NOMO-1 (cell line): ENCODE measurements around the gene PRKCZ.

Experiments used
- DNase-seq, 2 experiments: peaks; one replicate each; lab custom pipeline; 2025; ENCODE audit not compliant: unreplicated experiment in 2 of 2; lab: John Stamatoyannopoulos, UW

PRKCZ gene

DNA sequence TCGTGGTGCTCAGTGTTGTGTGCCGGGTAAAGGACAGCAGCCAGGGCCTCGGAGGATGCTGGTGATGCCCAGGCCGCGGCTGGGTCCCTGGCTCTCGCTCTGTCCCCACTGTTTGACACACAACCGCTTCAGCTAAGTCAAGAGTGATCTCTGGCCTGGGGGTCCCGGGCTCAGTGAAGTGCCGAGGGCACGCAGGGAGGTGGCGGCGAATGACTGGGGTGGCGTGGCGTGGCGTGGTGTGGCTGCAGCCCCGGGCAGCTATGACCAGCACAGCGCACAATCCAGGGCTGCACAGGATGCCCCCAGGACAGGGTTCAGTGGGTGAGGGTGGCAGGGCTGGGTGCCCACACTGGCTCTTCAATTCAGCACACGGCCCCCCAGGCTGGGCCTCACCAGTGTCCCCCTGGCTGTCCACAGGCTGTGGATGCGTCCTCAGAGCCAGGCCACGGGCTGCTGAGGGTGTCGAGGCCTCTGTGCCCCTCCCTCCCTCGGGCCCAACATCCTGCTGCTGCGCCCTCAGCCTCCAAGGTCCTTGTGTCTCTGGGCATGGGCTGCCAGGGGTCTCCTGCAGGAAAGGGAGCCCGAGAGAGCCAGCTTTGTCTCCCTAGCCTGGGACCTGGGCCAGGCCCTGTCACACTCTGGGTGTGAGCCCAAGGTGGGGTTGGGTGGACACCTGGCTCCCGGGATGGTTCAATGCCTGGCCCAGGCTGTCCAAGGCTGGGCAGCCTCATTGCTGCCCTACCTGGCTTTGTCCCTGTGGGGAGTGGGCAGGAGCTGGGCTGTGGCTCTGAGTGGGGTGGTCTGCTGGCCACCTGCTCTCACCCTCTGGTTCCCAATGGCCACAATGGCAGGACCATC lies 165.9 kb downstream of the PRKCZ start:
- no peak for DNase-seq

DNA sequence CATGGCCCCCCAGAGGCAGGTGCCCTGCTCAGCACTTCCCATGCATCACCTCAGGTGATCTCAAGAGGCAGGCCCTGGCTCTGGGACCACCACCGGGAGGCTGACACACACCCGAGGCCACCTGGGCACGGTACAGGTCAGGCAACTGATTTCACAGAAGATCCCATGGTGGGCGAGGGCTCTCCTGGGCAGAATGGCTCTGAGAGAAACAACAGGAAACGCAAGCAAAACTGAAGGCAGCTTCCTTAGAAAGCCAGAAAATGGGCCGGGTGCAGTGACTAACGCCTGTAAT lies 166.5 kb downstream of the PRKCZ start:
- DNase-seq = no peak

DNA sequence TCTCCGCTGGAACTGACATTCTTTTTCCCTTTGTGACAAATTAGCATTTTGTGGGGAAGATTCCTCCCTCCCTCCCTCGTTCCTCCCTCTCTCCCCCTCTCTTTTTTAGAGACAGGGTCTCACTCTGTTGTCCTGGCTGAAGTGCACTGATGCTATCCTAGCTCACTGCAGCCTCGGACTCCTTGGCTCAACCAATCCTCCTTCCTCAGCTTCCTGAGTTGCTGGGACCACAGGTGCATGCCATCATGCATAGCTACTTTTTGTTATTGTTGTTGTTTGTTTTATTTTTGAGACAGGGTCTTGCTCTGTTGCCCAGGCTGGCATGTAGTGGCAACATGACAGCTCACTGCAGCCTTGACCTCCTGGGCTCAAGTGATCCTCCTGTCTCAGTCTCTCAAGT lies 171.1 kb downstream of the PRKCZ start:
- no peak for DNase-seq

DNA sequence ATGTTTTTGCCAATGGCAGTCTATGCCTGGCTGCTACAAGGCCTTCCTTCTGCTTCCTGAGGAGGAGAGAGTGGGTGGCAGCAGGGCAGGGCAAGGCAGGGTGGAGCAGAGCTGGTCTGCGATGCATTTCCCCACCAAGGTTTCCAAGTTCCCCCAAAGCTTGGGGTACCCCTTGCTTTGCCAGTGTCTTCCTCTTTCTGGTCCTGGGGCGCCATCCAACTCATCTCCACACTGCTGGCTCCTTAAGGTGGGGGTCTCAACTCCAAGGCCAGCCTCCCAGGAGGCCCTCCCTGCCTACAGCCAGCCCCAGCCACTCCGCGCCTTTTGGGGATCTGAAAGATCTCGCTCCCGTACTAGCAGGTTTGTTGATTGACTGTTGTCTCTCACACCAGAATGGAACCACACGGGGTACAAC lies 174.0 kb downstream of the PRKCZ start:
- DNase-seq = no peak

DNA sequence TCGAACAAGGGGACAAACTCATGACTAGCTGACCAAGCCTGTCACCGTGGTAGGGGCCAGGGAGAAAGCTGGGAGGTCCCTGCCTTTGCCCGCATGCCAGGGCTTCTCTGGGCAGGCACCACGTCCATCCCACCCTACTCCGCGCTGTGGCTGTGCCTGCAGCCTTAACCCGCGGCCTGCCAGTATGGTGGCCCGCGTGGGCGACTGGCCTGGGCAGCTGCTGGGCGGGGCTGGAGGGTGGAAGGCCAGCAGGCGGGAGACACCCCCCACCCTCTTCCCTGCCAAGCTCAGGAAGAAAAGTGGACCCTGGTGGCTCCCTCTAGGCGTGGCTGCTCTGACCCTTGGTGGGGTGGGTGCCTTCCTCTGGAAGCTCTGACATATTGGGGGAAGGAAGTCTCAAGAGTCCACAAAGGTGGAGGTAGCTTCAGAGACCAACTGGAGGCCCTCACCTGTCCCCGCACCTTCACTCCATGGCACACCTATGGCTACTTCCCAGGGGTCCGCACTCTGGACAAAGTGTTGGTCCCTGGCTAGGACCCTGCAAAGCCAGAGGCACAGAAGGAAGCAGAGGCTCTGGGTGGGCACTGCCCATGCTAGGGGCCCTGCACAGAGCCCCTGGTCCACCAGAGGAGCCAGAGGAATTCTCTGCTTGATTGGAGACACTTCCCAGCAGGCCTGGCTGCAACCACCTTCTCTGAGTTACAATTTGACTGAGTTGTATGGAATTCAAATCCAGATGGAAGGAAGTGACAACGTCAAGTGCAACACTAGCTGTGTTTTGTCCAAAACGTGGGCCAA lies 174.6 kb downstream of the PRKCZ start:
- DNase-seq = no peak

DNA sequence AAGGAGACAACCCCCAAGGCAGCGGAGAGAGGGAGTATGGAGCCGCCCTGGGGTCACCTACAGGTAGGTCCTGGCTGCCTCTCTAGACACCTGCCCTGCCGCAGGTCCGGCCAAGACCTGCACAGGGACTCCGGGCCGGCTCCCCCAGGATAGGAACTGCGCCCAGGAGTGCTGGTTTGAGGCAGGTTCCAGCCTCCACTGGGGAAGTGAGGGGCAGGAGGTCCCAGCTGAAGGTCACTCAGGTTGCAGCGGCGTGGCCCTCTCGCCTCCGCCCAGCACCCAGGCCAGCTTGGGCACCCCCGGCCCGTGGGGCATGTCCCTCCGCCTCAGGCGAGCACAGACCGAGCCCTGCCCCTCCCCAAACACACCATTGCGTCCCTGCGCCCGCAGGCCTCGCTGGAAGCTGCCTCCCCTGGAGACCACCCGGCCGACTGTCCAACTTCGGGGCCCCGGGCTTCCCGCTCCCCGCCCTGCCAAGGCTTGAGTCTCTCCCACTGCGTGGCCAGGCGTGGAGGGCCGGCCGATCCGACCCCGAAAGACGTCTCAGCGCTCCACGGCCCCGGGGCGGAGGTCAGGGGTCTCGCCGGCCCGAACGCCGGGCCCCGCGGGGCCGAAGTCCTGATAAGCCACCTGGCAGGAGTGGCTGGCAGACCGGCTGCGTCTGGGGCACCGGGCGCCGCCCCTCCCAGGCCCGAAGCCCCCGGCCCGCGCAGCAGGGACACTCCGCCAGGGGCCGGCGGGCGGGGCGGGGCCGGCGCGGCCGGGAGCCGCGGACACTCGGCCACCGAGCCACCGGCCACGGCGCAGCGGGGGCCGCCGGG lies 176.5 kb downstream of the PRKCZ start:
- DNase-seq = no peak

DNA sequence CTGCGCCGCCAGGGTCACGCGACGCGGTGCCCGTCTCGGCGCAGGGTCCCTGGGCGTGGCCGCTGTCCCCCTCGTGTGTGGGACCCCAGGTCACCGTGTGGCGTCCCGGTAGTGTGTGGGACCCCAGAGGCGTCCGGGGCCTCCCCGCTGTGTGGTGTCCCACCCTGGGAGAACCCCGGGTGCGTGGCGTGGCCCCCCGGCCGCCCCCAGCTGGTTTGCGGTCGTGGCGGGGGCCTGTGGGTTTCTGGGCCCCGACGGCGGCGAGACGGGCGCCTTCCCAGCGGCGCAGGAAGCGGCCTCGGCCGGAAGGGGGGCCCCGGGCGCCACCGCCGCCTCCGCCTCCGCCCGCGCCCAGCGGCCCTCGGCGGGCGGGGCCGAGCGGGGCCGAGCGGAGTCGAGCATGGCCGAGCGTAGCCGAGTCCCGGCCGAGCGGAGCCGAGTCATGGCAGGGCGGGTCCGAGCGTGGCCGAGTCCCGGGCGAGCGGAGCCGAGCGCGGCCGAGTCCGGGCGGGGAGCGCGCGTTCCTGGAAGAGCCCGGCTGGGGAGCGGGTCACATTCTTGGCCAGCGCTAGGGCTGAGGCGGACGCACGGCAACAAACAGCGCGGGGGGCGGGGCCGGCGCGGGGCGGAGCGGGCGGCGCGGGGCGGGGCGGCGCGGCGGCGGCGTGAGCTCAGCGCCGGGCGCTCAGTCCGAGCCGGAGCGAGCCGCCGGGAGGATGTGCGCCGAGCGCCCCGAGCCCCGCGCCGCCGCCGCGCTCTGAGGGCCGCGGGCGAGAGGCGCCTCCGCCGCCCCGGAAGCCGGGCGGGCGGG lies 177.3 kb downstream of the PRKCZ start:
- peak; percentile 92 to 97 for DNase-seq

DNA sequence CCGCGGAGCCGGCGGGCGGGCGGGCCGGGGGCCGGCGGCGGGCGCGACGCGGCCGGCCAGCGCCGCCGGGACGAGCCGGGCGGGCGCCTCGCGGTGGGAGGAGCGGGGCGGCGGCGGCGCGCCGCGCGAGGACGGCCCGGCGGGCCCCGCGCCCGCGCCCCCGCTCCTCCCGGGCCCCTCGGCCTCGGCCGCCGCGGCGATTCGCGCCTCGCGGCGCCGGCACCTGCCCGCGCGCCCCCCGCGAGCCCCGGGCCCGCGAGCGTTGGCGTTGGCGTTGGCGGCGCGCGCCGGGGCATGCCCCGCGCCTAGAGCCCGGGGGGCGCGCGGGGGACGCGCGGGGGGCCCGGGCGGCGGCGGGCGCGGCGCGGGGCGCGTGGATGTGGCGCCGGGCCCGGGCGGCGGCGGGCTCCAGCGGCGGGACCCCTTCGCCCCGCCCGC lies 178.0 kb downstream of the PRKCZ start, which contains the start of gene SKI:
TSS of gene SKI (plus strand) at position 163 of the 438 bp plus-strand sequence. CDS start 448 bp downstream, outside the sequence.
- no peak for DNase-seq

DNA sequence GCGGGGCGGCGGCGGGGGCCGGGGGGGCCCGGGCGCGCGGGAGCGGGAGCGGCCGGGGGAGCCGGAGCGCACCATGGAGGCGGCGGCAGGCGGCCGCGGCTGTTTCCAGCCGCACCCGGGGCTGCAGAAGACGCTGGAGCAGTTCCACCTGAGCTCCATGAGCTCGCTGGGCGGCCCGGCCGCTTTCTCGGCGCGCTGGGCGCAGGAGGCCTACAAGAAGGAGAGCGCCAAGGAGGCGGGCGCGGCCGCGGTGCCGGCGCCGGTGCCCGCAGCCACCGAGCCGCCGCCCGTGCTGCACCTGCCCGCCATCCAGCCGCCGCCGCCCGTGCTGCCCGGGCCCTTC lies 178.5 kb downstream of the PRKCZ start:
- DNase-seq = no peak

DNA sequence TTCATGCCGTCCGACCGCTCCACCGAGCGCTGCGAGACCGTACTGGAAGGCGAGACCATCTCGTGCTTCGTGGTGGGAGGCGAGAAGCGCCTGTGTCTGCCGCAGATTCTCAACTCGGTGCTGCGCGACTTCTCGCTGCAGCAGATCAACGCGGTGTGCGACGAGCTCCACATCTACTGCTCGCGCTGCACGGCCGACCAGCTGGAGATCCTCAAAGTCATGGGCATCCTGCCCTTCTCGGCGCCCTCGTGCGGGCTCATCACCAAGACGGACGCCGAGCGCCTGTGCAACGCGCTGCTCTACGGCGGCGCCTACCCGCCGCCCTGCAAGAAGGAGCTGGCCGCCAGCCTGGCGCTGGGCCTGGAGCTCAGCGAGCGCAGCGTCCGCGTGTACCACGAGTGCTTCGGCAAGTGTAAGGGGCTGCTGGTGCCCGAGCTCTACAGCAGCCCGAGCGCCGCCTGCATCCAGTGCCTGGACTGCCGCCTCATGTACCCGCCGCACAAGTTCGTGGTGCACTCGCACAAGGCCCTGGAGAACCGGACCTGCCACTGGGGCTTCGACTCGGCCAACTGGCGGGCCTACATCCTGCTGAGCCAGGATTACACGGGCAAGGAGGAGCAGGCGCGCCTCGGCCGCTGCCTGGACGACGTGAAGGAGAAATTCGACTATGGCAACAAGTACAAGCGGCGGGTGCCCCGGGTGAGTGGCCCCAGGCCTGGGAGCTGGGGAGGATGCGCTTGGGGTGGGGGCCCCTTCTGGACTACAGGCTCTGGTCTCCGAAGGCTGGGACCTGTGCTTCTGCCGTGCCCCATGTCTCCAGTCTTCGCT lies 179.0 kb downstream of the PRKCZ start:
- peak; percentile 52 to 59 for DNase-seq

DNA sequence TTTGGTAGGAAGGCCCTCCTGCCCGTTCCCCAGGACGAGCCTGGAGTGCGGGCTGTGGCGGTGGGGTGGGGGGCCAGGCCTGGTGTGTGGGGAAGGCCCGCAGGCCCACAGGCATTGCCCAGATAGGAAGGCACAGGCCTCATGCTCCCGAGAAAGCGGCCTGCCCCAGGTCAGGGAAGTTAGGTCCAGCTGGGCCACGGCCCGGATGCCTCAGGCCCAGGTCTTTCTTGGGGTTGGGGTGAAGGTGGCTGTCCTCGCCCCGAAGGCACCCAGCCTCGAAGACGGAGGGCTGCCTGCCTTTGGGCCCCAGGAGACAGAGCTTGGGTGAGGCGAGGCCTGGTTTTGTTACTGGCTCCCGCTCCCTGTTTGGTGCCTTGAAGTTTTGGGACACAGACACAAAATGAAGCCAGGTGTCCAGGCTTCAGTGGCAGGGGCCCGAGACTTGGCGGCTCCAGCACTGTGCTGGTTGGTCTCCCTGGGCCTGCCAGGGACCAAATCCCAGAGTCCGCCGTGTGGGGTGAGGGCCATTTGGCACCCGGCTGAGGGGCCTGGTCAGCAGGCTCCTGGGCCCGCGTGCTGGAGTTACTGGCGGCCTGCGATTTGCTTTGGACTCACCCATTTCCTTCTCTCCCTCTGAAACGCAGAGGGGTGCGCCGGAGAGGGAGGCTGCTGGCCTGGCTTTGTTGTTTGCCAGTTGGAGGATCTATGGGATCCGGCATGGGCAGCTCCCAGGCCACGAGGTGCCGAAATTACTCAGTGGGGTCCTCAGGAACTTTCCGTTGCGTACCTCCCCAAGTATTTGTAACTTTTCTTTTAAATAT lies 179.9 kb downstream of the PRKCZ start:
- no peak for DNase-seq

DNA sequence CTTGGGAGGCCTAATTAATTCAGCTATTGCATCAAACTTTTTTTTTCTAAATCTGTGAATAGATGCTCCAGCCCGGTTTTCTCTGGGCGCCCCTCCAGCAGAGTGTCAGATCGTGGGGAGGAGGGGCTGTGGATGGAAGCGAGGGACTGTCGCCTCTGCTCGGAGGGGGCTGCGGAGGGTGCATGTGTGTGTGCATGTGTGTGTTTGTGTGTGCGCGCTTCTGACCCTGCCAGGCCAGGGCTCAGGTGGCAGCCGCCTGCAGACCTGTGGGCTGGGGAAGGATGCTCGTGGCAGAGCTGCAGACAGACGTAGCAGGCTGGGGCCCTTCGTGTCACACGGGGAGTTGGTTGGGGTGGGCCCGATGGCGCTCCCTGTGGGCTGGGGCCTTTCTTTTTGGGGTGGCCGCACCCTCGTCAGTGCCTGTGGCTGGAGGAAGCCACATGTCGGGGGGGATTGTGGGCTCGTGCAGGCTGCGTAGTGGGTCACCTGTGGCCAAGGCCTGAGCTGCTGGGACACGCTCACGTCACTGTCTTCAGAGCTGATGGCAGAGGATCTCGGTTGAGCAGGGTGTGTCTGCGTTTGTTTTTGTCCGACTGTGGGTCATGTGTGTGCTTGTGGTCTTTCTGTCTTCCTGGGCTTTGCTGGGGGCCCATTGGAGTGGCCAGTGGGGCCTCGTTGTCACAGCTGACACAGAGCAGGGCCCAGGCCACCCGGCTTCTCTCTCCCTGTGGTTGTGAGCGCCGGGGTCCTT lies 180.7 kb downstream of the PRKCZ start:
- no peak for DNase-seq

DNA sequence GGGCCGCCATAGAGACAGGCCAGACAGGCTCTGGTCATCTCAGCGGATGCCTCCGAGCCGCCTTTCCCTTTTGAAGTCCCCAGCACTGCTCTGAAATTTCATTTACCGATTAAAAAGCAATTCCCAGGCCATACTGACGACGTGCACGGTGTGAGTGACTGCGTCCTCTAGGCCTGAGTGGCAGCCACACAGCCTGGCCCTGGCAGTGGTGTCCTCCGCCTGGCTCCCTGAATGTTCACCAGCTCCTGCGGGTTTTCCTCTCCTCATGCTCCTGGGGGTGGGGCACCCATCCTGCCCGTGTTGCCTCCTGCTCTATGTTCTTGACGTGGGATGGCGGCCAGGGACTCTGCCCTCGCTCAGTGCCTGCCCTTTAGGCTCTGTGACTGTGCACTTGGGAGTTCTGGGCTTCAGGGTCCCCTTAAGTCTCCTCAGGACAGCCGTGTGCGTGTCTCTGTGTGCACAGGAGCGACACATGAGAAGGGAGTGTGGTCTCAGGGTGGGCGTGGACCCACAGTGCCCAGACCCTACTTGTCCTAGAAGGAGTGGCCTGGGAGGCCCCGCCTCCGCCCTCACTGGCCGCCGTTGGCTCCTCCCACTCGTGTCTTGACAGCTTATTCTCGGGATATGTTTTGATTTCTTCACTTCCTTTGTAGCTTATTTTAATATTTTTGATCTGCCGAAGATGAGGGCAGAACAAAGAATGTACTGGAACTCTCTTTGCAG lies 181.5 kb downstream of the PRKCZ start:
- peak; percentile 56 to 67 for DNase-seq

DNA sequence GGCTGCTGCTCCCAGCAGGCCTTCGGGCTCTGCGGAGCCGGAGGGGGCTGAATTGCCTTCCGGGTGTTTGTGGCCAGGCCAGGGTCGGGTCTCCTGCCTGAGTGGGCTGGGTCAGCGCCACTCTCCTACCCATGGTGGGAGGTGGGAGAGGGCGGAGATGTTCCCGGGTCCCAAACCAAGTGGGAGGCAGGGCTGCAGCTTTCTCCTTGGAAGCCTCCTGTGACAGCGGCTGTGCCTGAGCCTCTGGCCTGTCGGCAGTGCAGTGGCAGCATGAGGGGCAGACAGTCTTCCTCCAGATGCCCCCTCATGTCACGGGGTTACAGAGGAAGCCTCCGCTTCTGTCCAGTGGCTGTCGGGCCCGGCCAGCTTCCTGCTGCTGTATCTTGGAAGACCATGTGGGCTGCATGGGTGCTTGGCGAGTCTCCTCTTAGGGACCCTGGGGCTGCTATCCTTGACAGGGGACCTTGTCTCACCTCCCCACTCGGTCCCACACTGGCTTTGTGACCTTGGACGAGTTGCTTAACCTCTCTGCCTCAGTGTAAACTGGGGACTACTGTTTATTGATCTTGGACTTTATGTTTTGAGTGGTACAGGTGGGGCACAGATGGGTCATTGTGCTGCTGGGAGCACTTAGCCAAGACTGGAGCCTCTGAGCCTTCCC lies 182.2 kb downstream of the PRKCZ start:
- no peak for DNase-seq

DNA sequence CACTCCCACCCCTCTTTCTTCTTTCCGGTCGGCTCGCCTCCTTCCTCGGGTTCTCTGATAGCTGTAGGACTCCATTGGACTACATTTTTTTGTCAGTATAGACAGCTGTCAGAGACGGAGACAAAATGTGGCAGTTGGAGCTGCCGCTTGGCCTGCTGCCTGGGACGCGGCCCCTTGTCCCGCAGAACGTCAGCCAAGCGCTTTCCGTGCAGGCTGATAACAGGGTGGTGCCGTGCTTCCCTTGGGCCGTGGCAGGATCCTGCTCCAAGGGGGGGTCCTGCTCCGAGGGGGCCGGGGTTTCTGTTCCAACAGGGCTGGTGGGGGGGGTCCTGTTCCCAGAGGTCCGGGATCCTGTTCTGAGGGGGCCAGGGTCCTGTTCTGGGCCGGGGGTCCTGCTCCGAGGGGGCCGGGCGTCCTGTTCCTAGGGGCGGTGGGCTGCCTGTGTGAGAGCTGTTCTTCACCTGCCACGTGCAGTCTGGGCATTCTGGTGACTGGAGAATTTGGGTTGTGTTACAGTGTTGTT lies 182.8 kb downstream of the PRKCZ start:
- no peak for DNase-seq

DNA sequence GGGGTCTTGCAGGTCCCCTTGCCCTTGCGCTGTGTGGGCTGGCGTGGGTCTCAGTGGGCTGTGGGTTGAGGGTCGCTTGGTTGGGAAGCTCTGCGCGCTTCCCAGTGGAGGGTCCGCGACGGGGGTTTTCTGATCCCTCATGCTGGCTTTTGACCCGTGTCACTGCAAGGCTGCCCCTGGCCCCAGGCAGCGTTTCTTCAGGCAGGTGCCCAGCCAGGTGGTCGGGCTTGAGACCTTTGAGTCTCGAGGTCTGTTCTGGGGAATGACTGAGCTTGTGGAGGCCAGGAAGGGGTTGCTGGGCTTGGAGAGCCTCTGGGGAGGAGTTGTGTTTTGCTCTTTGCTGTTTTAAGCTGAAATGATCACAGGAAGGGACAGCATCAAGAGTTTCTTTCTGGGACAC lies 183.3 kb downstream of the PRKCZ start:
- no peak for DNase-seq
